ENCODE data around the gene MAPT.

MAPT gene

DNA sequence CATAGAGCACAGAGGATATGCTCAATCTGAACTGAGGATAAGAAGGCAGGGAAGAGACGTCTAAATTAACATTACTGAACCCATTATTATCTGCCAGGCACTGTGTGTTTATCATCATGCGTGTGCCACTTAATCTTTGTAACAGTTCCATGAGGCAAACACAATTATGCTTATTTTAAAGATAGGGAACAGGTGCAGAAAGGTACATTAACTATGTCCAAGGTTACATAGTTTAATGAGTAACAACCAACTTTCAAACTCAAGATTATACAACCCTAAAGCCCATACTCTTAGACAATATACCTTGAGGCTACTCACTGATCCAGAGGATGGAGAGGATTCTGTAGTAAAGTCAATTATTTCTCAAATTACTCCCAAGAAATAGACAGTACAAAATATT lies 147.9 kb downstream of the MAPT start:
- H3K27ac ChIP-seq: no peak overlapping the region
- TF ChIP-seq, protein P1, sequence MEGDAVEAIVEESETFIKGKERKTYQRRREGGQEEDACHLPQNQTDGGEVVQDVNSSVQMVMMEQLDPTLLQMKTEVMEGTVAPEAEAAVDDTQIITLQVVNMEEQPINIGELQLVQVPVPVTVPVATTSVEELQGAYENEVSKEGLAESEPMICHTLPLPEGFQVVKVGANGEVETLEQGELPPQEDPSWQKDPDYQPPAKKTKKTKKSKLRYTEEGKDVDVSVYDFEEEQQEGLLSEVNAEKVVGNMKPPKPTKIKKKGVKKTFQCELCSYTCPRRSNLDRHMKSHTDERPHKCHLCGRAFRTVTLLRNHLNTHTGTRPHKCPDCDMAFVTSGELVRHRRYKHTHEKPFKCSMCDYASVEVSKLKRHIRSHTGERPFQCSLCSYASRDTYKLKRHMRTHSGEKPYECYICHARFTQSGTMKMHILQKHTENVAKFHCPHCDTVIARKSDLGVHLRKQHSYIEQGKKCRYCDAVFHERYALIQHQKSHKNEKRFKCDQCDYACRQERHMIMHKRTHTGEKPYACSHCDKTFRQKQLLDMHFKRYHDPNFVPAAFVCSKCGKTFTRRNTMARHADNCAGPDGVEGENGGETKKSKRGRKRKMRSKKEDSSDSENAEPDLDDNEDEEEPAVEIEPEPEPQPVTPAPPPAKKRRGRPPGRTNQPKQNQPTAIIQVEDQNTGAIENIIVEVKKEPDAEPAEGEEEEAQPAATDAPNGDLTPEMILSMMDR (conservative IDR thresholded peaks at IDR 0.05): no peak
- TF ChIP-seq ZFX (IDR thresholded peaks at IDR 0.05): no peak

DNA sequence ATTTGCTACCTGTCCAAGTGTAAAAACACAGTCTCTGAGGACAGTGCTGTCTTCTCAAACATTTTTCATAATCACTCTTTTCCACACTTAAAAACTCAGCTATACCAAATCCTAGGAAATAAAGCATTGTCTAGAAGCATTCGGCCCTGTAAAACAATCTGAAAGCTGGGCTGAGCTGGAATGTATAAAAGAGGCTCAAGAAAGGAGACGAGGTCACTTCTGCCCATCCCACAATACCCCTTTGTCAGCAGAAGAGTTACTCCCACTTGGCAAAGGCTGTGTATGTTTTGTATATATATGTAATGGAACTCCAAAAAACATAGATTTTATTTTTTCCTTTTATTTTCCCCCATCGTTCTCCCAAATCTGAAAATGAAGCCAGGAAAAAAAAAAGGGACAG lies 148.6 kb downstream of the MAPT start:
- no peak for TF ChIP-seq ZFX (IDR thresholded peaks at IDR 0.05)
- TF ChIP-seq, protein P1 (conservative IDR thresholded peaks at IDR 0.05): no peak
- no peak overlapping the region for H3K27ac ChIP-seq

DNA sequence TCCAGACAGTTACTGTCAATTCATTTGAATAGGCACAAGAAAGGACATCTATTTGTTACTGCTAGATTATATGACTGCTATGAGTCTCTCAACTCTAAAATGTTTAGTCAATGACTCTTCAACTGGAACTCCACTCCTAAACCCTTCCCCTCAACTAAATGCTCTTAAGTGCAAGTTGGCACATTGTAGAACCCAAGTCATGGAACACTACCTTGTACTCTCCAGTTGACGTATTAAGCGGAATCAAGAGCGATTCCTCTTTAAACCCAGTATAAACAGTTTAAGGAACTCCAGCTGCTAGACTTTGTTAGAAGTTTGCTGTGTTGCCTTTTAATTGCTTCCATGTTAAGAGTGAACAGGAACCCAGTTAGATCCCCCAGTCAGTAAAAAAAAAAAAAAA lies 149.3 kb downstream of the MAPT start:
- TF ChIP-seq, protein P1 (conservative IDR thresholded peaks at IDR 0.05): no peak
- TF ChIP-seq ZFX (IDR thresholded peaks at IDR 0.05): no peak
- H3K27ac ChIP-seq: no peak overlapping the region

DNA sequence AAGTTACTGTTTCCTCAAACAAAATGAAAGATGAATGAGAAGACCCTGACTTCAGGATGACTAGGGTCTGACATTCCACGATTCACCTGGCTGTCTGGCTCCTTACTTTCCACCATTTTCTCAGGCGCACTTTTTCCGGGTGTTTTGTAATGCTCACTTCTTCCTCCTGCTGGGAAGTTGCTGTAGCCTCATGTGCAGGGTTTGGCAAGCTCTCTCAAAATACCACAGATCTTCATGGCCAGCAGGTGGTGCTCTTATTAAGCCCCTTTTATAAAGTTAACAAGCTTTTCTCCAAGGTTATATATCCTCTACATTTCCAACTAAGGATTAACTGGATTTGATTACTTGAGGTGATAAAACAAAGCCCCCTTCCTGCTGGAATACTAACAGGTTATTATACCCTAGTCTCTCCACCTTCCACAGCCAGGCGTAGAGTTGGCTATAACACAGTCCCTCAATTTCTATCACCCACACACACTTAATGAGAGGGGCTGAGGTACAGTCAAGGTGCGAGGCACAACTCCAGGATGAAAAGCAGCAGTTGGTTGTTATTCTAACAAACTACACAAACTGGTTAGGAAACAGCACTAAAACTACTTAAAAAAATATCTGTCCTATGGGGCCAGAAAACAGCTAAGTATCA lies 150.1 kb downstream of the MAPT start:
- no peak overlapping the region; the same call in 1 of the 2 replicates for H3K27ac ChIP-seq
- TF ChIP-seq, protein P1 (conservative IDR thresholded peaks at IDR 0.05): peak; percentile 96
- TF ChIP-seq ZFX (IDR thresholded peaks at IDR 0.05): no peak

- TF ChIP-seq, protein P1 (conservative IDR thresholded peaks at IDR 0.05): no peak
- TF ChIP-seq ZFX (IDR thresholded peaks at IDR 0.05): no peak
- H3K27ac ChIP-seq: no peak overlapping the region
Measured at GRCh38 chr17:46044989-46045388, 150.6 kb downstream of the MAPT start.

DNA sequence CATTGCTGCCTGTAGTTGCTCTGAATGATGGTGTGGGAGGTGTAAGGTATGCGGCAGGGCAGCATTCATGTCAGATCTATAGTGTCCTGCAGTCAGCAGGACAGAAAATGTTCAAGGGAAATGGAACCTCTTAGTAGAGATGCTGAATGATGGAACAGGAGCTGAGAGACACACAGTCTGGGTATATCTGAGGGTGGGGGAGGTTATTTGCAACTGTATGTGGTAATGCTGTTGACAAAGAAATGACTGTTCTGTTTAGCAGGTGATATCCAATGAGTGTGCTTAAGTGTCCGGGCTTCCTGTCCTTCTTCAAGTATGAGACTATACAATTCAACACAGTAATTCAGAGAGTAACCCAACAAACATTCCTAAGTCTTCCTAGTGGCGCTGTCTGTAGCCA lies 151.3 kb downstream of the MAPT start:
- TF ChIP-seq, protein P1 (conservative IDR thresholded peaks at IDR 0.05): no peak
- TF ChIP-seq ZFX (IDR thresholded peaks at IDR 0.05): no peak
- no peak overlapping the region for H3K27ac ChIP-seq

GRCh38 chr17:46046957-46047356 lies 152.6 kb downstream of the MAPT start:
- H3K27ac ChIP-seq: no peak overlapping the region
- TF ChIP-seq, protein P1 (conservative IDR thresholded peaks at IDR 0.05): no peak
- no peak for TF ChIP-seq ZFX (IDR thresholded peaks at IDR 0.05)
